Measurements from ENCODE around the gene DUSP18.
"Not testable (repeated sequence)": the region's sequence is repeated elsewhere in the genome, so short reads cannot be mapped to it uniquely, and the experiment has no call there.

The DUSP18 gene

DNA sequence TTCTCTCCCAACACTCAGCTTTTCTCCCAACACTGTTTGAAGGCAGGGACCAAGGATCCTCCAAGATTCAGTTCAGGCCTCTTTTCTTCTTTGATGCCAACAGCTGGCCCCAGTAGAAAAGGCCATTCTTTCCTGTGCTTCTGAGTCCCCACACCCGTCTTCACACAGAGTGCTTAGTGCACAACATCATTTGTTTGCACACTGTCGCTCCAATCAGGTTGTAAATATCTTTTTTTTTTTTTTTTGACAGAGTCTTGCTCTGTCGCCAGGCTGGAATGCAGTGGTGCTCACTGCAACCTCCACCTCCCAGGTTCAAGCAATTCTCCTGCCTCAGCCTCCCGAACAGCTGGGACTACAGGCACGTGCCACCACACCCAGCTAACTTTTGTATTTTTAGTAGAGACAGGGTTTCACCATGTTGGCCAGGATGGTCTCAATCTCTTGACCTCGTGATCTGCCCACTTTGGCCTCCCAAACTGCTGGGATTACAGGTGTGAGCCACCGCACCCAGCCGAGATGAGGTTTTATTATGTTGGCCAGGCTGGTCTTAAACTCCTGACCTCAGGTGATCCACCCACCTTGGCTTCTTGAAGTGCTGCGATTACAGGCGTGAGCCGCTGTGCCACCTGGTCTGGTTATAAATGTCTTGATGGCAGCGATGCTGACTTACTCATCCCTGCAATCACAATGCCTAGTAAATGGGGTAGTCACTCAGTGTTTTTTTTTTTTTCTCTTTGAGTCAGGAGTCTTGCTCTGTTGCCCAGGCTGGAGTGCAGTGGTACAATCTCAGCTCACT, 12.4 kb upstream of the DUSP18 start:
- not testable (repeated sequence) for DNase-seq

DNA sequence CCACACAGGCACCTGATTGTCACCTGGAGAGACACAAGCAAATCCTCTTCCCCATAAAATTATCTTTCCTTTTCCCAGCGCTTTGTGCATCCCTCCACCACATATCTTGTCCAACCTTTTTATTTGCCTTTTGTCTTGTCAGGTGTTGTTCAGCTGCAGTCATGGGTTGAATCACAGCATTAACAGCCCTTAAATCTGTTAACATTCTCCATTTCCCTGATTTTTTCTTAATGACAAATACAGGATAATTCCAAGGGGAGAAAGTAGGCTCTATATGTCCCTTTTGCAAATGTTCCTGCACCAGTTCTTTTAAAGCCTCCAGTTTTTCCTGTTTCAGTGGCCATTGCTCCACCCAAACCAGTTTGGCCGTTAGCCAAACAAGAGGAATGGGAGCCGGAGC, 8.9 kb upstream of the DUSP18 start:
- DNase-seq = not testable (repeated sequence)

DNA sequence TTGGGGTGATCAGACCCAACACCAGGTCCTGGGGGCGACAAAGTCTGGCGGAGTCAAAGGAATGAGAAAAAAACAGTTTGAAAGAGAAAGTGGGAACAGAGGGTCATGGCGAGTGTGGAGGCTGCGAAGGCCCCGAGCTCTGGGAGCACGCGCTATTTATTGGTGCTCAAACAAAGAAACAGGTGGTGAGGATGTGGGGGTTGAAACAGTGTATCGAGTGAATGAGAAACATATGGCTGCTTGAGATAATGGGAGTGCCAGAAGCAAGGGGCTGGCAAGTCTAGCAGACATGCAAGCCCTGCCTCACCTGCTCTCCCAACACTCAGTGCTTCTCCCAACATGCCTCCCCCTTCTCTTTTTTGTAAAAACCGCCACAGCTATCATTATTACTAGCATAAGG, 7.8 kb upstream of the DUSP18 start:
- DNase-seq = no peak

DNA sequence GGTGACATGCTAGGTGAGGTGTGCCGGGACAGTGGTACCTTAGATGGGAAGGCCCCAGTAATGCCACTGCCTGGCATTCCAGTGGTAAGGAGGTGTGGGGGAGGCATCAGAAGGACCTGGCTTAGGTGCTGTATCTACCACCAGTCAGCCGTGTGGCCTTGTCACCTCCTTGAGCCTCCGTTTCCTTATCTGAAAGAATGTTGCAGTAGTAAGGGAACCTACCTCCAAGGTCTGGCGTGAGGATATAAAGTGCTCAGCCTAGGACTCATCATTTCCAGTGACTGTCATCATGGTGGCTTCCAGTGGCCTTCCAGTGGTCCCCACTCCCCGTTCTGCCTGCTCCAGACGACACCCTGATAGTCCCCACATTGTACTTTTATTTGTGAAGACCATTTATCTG, 6.8 kb upstream of the DUSP18 start:
- DNase-seq = no peak

DNA sequence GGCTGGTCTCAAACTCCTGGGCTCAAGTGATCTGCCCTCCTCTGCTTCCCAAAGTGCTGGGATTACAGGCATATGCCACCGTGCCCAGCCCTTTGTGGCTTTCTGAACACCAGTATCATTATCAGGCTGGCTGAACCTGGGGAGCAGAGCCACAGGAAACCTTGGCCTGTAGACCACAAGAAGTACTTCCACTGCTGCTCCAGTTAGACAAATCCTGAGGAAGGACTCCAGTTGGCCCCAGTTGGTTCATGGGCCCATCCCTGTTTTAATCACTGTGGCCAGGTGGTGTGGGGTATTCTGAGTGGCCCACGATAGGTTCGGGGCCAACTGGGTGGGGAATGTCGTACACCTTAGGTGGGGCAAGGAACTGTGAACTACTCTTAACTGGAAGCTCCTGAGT, 5.5 kb upstream of the DUSP18 start:
- no peak for DNase-seq

DNA sequence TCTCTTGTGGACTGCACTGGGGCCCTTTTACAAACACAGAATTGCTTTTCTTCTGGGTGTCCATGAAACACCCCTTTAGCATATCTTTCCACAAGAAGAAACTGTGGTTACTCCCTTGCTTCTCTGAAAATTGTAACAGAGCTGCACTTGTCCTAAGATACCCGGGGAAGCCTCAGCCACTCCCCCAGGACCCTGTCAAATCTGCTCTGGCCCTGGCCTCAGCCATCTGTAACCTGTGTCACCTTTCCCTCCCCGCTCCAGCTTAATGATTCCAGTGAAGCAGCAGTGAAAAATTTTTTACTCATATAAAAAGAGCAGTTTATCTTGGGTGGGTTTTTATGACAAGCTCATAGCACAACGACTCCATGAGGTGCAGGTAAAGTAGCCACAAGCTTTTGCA, 3.4 kb upstream of the DUSP18 start:
- no peak for DNase-seq

DNA sequence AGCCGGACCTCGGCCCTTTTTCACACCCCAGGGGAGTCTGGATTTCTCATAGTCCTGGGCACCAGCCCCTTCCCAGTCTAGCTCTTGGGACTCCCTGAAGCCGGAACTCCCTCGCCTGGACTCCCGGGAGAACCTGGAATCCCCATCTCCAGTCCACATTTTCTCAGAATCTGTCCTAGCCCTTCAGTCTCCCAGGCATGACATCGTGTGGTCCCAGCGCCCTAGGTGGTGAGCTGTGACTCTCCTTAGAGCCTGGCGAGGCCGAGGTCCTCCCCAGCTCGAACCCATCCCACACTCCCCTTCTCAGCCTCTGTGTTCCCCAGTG, 673 bp upstream of the DUSP18 start:
- no peak for DNase-seq

DNA sequence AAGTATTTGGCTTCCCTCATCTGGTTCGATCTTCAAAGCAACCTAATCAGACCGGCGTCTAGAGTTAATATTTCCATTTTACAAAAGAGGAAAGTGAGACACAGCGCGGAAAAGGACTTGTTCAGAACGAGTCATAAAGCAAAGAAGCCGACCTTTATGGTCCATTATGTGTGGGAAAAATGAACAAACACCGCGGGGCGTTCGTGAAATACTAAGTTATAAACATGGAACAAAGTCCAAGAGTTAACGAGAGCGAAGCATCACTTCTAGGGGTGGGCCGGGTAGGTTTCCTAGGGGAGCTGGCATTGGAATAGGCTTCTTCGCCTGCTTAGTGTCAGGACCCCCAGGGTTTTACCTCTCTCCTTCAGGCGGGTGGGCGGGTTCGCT, 575 bp downstream of the DUSP18 start:
- peak in 2 of 4 experiments; percentile 9 to 23 for DNase-seq

DNA sequence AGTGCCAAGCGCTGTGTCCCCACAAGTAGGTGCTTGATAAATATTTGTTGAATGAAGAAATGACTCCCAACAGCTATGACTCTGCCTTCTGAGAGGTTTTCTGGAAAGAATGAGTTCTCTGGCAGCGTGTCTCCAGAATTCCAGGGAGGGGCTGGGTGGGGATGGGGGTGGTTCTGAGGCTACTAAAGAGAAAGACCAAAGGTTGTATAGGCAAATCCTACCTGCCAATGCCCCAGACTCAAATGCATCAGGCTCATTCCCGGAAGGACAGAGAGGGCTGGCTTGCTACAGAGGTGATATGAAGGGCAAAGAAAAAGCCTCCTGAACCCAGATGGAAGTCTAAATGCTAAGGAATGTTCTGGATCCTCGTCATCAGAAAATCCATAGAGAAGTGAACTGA, 1.9 kb downstream of the DUSP18 start:
- no peak for DNase-seq

DNA sequence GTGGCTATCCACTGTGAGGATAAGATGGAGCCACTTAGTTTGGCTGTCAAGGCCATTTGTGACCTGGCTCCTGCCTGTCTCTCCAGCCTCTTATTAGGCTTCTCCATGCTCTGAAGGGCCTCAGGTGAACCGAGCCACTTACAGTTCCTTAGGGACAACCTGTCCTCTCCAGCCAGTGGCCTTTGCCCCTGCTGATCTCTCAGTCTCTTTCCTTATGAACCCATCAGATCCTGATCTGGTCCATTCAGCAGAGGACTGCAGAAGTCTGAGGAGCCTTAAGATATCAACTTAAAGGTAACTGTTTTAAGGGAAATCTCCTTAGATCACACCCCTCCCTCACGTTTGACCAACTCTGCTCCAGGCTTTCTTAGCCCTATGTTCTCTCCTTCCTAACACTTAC, 2.4 kb downstream of the DUSP18 start:
- no peak for DNase-seq

DNA sequence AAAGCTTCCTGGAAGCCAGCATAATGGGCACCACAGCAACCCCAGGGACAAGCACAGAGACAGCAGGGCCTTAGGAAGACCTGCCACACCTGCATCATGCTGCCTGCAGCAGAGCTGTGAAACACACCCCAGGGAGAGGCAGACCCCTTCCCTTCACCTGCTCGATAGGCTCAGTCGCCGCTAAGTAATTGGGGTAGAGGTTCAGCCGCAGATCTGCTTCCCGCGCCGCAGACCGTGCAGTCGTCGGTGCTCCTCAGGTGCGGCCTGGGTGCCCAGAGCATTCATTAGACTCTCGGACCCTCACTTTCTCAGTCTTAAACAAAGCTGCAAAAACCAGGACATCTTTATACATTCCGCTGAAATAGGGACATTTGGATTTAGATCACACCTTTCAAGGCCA, 2.9 kb downstream of the DUSP18 start:
- no peak for DNase-seq

DNA sequence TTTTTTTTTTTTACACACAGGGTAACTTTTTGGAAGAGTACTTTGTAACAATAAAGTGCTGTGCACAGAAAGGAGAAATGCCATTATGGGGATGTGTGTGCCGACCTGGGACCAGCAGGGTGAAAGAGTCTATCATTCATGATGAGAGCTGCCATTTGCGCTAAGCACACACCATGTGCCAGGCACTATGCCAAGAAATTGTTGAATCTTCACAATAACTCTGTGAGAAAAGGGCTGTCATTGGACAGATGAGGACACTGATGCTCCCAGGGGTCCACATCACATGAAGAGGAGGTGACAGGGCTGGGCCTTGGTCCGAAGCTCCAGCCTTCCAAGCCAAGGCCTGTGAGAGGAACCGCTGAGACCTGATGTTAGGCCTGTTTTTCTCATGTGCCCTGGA, 5.6 kb downstream of the DUSP18 start:
- DNase-seq = no peak

DNA sequence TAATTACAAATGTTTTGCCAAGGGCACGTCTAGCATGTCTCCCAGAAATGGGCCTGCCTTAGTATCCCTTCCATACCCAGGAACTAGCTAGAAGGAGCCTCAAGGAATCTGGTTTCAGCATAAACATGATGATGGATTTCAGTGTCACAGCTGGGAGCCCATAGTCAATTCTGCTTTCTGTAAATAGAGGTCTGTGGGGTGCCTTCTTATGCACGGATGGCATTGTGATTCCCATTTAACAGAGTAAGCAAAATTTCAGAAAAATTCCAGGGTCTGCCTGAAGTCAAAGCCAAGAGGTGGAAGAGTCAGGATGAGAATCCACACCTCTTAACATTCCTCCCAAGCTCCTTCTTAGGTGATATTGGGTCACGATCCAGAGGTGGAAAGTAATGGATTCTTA, 12.1 kb downstream of the DUSP18 start:
- no peak for DNase-seq

DNA sequence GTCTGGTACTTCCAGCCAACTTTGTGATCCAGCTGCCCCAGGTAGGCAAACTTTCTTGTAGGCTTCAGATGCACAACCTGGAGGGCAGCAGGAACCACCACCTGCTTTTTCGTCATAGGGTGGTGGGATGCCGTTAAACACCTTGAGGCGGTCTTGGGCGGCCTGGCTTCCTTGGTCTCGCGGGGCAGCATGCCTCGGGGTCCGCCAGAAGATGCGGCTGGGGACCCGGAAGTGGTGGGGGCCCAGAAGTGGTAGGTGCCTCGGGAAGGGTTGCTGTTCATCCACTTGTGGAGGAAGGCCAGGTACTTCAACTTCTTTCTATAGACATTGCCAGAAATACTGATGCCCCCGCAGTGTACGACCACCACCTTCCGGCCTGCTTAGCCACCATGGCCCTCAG, 13.3 kb downstream of the DUSP18 start:
- no peak for DNase-seq

DNA sequence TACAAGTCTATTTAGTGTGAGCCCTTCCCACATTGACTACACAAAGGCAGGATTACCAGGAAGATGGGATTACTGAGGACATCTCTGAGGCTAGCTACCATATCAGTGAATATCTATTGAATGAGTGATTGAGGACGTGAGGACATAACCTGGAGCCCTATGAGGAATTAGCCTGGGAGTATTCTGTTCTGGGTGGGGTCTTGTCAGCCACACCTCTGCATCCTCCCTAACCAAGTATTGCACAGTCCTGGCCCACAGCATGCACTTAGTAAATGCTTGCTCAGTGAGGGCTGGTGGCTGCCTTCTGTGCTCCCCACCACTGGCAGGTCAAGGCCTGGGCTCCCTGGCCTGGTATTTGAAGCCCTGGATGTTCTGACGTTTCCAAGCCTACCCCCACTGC, 14.8 kb downstream of the DUSP18 start:
- DNase-seq = no peak

DNA sequence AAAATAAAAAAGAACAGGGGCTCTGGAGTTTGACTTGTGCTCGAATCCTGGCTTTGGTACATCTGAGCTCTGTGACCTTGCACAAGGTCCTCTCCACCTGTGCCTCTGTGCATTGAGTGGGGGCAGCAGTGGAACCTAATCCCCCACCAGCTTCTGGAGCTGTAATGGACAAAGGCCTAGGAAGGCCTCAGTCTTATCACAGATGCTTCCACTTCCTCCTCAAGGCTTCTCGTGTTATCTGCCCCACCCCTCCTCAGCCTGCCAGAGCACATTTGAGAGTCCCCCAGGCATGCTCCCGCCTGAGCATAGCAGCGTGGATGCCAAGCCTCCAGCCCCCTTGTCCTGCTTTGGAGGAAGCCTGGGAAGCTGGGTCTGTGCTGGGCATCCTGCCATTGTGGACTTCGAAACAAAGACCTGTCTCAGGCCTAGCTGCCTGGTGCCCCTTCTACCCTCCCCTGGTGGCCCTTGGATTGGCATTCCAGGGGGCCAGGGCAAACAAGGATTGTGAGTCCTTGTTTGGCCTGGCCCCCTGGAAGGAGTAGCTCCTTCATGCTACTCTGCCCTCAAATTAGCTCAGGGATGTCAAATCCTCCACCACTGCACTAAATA, 17.1 kb downstream of the DUSP18 start:
- DNase-seq = no peak

DNA sequence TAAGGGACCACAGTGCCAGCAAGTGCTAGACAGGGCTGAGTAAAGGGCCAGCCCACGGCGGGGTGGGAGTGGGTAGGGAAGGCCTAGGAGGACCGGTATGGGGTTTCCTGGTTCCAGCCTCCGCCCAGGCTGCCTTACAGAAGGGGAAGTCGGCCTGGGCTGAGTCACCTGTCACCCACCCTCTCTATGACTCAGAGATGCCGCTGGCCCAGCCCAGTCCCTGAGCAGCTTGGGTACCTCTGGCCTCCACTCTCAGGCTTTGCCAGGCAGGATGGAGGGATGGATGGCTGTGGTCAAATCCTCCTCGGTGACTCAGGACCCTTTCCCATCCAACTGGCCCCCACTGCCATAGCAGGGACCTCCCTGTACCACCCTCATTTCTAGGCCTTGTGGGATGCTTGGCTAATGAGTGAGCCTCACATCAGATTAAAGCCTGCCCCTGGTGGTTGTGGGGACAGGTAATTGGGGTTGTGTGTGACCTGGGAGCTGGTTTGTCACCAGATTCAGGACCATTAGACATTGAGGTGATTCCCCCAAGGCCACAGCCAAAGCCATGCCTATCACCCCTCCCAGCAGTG, 18.2 kb downstream of the DUSP18 start:
- DNase-seq = peak; percentile 85 to 94 (median 91)

DNA sequence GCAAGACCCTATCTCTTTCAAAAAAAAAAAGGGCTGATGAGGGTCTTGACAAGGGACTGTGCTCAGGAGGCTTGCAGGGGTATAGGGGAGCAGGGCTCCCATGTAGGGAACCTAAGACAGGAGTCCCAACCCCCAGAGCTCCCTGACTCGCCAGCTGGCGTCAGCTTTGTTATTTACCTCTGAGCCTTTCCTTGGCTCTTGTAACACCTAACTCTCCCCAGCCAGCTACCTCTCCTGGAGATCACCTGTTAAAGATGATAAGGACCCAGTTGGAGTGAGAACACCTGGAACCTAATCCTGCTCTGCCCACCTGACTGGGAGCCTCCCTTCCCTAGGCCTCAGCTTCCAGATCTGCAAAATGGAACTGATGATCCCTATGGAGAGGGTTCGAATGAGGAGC, 18.9 kb downstream of the DUSP18 start:
- no peak for DNase-seq

DNA sequence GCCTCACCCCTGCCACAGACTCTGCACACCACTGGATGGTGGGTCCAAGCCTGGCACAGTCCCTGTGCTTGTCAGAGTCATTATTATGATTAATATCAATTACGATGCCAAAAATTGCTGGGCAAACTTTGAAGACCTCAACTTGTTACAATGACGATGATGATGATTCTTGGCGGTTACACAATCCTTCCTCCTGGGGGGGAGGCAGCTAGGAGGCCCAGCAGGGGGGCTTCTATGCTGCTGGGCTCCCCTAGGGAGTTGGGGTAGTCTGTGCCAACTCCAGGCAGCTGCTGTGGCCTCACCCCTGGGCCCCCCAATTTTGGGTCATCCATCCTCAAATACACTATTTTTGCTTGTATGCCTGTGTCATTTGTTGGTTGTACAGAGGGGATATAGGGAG, 20.1 kb downstream of the DUSP18 start:
- DNase-seq = no peak

DNA sequence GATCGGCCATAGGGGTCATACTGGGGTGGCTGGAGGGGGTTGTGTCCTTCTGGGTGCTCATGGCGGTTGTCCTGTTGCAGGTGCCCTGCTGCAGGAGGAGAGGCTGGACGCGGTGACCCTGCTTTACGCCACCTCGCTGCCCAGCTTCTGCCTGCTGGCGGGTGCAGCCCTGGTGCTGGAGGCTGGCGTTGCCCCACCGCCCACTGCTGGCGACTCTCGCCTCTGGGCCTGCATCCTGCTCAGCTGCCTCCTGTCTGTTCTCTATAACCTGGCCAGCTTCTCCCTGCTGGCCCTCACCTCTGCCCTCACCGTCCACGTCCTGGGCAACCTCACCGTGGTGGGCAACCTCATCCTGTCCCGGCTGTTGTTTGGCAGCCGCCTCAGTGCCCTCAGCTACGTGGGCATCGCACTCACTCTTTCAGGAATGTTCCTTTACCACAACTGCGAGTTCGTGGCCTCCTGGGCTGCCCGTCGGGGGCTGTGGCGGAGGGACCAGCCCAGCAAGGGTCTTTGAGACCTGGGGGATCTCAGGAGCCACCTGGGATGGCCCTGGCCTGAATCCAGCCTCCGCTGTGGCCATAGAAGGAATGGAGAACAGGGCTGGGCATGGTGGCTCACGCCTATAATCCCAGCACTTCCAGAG, 21.0 kb downstream of the DUSP18 start:
- no peak for DNase-seq

DNA sequence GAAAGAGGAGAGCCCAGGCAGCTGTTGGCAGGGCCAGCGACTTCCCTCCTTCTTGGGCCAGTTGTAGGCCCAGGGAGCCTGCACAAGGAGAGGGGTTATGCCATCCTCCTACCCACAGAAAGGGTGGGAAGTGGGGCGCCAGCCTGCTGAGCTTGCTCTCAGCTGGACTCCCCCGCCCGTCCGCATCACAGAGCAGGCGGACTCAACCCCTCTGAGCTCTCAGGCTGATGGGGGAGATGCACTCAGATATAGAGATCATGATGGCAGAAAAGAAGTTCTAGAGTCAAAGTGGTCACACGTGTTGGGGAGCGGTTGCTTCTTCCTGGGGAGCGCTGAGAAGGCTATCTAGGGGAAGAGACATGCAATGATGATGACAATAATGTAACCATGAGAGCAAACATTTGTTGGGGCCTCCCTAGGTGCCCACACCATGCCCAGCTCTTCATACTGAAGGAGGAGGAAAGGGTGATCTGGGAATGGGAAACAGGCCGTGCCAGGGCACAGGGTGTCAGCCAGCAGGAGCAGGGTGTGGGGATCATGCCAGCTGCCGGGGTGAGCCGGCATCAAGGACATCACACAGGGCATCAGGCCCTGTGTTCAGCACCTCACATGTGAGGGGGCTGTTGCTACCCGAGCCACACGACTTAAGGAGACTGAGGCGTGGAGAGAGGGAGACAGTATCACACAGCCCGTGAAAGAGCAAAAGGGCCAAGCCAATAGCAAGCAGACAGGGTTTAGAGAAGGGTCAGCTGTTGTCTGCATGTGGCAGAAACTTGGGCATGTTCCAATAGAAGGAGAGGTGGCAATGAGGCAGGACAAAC, 24.4 kb downstream of the DUSP18 start:
- DNase-seq = peak in 2 of 4 experiments; percentile 23 to 44

DNA sequence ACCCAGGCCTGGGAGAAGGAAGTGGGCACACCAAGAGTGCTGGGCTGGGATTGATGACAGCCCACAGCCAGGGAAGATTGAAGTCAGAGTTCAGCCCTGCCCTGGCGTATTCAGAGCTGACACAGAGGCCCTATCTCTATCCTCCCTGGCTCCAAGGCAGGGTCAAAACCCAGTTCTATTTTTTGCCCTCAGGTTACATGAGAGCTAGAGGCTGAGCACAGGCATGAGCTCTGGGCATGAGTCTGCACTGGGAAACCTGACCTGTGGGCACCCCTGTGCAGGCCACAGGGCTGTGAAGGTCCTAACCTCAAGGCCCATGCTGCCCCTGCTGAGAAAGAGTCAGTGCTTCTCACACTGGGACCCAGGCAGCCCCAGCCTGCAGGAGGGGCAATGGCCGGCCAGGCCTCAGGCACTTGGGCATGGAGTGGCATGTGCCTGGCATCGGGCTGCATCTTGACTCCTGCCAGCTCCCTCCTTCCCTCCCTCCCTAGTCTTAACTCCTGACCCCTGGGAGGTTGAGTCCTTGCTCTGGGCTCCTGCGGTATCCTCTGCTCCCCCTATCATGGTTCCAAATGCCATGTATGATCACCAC, 26.7 kb downstream of the DUSP18 start:
- DNase-seq = peak in 3 of 4 experiments; percentile 26 to 37 (median 34)

DNA sequence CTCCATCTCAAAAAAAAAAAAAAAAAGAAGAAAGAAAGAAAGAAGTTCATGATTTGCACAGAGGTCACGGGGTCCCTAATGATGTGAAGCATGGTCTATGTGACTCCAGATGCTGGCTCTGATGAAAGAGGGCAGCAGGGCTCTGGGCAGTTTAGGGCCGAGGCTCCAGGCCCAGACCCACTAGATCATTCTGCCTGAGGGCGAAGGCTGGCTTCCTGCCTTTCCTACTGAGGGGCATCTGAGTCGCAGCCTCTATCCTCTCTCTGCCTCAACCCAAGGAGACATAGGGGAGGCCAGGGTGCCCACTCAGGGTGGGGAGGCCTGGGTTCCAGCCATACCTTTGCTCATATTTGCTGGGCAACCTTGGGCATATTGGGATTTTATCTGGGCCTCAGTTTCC, 27.3 kb downstream of the DUSP18 start:
- DNase-seq = no peak
